OCI-M2 (cell line): Measurements from ENCODE around the gene AARS1.
A peak's percentile ranks its signal among the peaks of the same experiment; 100 is the strongest.
"Not testable (repeated sequence)": the region's sequence is repeated elsewhere in the genome, so short reads cannot be mapped to it uniquely, and the experiment has no call there.

Source experiments
- DNase-seq: peaks from one replicate; lab custom pipeline; 2025; ENCODE audit not compliant: unreplicated experiment; lab: John Stamatoyannopoulos, UW

Gene AARS1

GRCh38 chr16:70289229-70290094, at the start of gene AARS1:
Gene AARS1, minus strand, starts transcription at chr16:70289506. Its CDS starts 6,743 bp downstream, at chr16:70282763.
- peak; percentile 85 for DNase-seq

GRCh38 chr16:70337814-70338213, 48.5 kb upstream of the AARS1 start:
- DNase-seq = no peak

- DNase-seq = not testable (repeated sequence)
These were observed 43.4 kb upstream of the AARS1 start for GRCh38 chr16:70332728-70333127.

DNA sequence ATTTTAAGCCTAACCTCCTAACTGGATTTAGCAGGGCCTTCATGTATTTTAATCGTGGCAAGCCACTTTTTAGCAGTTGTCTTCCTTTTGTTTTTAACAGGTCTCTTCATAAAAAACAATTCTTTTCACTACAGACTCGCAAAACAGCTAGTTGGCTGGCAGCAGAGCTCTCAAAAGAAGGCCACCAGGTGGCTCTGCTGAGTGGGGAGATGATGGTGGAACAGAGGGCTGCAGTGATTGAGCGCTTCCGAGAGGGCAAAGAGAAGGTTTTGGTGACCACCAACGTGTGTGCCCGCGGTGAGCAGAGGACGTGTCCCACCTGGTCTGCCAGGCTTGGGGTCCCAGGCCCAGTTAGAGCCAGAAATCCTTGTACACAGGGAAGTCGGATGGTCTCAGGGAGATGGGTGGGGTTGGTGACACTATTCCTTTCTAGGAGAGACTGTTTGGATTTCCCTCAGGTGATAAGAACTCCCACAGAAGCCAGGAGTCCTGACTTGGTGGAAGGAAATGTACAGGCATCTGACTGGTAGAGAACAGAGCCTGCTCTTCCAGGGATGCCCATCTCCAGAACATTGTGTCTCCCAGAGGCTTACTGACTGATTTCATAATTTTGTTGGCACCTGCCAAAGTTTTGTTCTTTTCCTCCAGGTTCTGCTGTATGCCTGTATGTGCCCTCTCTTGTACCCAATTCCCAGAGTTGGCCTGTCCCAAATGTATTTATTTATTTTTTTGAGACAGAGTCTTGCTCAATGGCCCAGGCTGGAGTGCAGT, 42.5 kb upstream of the AARS1 start:
- no peak for DNase-seq

GRCh38 chr16:70331091-70331490, 41.8 kb upstream of the AARS1 start:
- DNase-seq = no peak

- DNase-seq = no peak
These were observed 35.9 kb upstream of the AARS1 start for GRCh38 chr16:70324998-70325747.

- DNase-seq = no peak
These were observed 30.8 kb upstream of the AARS1 start for GRCh38 chr16:70320121-70320520.

GRCh38 chr16:70307726-70308125, 18.4 kb upstream of the AARS1 start:
- not testable (repeated sequence) for DNase-seq

DNA sequence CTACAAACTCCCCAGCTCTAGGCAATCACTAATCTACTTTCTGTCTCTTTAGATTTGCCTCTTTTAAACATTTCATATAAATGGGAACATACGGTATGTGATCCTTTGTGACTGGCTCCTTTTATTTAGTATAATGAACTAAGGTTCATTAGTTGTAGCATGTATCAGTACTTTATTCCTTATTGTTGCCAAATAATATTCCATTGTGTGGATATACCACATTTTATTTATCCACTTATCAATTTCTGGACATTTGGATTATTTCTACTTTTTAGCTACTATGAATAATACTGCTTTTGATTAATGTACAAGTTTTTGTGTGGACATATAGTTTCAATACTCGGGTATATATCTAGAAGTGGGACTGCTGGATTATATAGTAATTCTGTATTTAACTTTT, 17.6 kb upstream of the AARS1 start:
- no peak for DNase-seq

GRCh38 chr16:70304892-70305448, 15.7 kb upstream of the AARS1 start:
- DNase-seq = no peak

DNA sequence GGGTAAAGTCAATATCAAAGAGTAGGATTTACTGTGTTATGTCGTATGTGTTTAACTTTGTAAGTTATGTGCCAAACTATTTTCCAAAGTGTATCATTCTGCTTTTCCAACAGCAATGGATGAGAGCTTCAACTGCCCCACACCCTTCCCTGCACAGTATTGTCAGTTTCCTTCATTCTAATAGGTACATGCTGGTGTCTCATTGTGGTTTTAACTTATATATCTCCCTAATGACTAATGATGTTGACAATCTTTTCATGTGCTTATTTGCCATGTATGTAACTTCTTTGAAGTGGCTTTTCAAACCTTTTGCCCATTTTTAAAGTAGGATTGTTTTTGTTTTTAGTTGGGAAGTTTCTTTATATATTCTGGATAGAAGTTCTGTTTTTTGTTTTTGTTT, 13.4 kb upstream of the AARS1 start:
- no peak for DNase-seq

- no peak for DNase-seq
These were observed 11.8 kb upstream of the AARS1 start for GRCh38 chr16:70301121-70301520.

GRCh38 chr16:70298988-70299938, 10.0 kb upstream of the AARS1 start, which contains the start of gene DDX19B:
Gene DDX19B, plus strand, starts transcription at chr16:70299186. Its CDS starts 112 bp downstream, at chr16:70299298.
- no peak for DNase-seq

- DNase-seq = no peak
These were observed 6.3 kb upstream of the AARS1 start for GRCh38 chr16:70295634-70296033.

DNA sequence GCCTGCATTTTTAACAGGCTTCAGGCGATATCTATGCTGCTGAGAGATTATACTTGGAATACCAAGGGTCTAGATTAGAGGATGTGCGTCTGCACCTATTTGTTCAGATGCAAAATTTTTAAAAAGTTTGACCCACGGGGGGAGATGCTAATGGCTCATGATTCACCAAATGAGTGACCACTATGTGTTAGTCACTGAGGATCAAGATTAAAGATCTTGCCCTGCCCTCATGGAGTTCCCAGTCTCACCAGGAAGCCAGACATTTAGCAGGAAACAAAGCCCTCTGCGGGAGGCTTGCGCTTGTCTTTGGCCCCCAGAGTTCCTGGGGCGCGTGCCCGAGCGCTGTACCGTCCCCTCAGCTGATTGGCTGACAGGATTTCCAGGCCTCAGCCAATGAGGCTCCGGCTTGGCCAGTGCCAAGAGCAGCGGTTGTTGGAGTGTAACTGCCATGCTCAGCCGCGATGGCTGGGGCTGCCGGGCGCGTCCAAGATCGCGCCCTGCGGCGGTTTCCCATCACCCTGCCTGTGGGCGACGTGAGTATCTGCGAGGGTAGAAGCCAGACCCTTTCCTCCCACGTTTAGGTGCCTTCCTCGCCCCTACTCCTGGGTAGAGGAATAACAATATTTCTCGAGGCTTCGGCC, 5.2 kb upstream of the AARS1 start:
- DNase-seq = no peak

GRCh38 chr16:70292148-70292547, 2.8 kb upstream of the AARS1 start:
- DNase-seq = not testable (repeated sequence)

GRCh38 chr16:70290949-70291519, 1.7 kb upstream of the AARS1 start:
- DNase-seq = no peak

DNA sequence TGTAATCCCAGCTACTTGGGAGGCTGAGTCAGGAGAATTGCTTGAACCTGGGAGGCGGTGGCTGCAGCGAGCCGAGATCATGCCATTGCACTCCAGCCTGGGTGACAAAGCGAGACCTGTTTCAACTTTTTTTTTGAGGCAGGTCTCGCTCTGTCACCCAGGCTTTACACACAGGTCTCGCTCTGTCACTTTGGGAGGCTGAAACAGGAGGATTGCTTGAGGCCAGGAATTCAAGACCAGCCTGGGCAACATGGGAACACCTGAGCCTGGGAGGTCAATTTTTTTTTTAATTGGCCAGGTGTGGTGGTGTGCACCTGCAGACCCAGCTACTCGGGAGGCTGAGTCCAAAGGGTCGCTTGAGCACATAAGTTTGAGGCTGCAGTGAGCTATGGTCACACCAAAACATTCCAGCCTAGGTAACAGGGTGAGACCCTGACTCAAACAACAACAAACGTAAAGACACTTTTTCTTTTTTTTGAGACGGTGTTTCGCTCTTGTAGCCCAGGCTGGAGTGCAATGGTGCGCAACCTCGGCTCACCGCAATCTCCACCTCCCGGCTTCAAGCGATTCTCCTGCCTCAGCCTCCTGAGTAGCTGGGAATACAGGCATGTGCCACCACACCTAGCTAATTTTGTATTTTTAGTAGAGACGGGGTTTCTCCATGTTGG, 1.9 kb downstream of the AARS1 start:
- not testable (repeated sequence) for DNase-seq
